ENCODE results near the gene RAB9A.

RAB9A gene

DNA sequence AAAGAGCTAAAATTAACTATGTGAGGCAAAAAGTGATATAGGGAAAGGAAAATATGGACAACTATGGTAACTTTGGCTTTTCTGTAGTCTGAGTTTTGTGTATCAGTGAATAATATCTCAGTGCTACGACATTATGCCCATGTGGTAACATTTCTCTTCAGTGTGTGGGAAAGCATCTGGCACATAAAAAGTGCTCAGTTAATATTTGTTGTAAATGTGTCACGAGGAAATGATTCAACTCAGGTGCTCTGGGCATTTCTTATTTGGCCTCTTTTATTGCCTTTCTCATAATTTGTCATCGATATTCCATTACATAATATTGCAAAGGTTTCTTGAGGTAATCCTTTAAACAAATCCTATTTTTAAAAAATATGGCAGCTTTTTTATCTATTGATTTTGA lies 63.2 kb downstream of the RAB9A start:
- no peak for DNase-seq

DNA sequence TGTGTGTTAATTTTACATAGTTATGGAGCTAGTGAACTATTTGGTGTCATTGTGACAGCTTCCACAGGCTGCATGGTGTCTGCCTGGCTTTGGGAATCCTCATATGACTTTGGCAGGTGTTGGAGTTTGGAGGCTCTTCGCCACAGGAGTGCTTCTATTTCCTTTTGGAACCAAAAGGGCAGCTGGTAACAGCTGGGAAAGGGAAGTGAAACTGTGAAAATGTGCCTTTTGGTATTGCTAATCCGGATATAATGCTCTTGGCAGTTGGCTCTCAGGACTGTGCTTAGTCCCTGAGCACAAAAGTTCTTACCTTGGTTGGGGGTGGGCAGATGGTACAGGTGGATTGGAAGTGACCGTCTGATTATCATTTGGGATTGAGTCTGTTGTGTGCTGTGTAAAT lies 63.7 kb downstream of the RAB9A start:
- DNase-seq = no peak

DNA sequence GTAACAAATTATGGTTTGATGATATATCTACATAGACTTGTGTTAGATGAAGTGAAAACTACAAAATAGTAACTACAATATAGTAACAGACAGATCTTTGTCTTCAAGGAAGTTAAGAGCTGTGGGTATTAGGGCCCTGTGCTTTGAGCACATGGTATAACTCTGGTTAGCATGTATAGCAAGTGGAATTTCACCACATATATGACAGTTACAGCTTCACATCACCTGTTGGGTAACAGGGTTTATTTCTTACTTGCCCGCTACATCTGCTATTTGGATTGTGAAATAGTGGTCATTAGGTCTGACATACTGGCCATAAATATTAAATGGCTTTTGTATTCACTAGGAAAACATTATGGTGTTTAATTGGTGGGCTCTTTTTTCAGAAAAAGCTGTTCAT lies 65.8 kb downstream of the RAB9A start:
- DNase-seq = no peak

DNA sequence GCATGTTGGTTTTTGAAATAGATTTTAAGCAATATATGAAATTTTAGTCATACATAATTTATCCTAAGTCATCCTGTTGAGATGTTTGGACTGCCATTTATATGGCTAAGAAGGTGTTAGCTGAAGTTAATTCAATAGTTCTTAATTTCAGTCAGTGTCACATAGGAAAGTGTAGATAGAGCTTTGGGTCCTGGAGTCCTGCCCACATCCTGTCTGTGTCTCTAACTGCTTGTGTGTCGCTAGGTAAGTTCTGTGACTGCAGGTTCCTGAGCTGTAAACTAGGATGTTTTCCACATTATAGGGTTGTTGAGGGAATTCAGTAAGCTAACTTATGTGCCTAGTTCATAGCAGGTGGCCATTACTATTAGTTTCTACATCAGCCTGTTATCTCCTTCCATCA lies 66.3 kb downstream of the RAB9A start:
- DNase-seq = no peak

DNA sequence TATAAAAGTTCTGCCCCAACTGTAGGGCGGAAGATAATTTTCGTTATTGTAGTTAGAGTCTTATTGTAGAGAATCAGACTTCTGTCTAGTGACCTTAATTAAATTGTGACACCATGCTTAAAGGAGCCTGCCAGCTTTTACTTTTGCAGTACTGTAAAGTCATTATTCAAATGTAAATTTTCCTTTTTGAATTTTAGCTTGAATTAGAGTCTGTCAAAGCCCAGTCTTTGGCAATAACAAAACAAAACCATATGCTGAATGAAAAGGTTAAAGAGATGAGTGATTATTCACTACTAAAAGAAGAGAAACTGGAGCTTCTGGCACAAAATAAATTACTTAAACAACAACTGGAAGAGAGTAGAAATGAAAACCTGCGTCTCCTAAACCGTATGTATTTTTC lies 67.5 kb downstream of the RAB9A start:
- DNase-seq = no peak

DNA sequence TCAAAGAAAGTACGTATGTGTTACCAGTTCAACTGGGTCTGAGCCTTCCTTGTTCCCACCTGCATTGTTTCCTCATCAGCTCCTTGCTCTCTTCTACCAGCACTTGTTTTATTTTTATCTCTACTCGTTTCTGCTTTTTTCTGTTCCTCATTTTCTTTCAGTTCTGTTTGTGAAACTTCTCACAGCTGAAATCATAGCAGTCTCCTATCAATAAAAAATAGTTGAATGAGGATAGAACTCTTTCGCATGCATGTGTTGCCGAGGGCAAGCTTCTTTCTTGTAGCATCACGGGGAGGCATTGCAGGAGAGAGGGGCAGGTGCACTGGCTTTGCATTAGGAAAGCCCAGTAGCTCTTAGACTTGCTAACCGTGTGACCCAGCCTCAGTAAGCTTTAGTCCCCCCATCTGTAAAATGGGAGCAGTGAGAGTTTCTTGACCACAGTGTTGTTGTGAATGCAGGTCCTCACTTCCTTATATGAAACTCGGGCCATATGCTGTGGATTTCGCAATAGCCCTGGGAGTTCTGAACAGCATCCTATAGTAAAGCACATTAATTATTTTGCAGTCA lies 70.3 kb downstream of the RAB9A start:
- DNase-seq = no peak
